GM21381 (cell line): ENCODE measurements around the gene TEX29.

Source experiments
- ATAC-seq: cut with Tn5 transposase; IDR thresholded peaks from one replicate; pipeline ENCODE4 v1.9.1; 2021; ENCODE audit warnings: mild to moderate bottlenecking, moderate library complexity; ENCODE audit not compliant: unreplicated experiment

TEX29 gene

GRCh38 chr13:111390522-111391270, 70.3 kb downstream of the TEX29 start:
- ATAC-seq = no peak

- ATAC-seq = no peak
These were observed 72.0 kb downstream of the TEX29 start for GRCh38 chr13:111392486-111392885.

GRCh38 chr13:111393221-111393790, 72.9 kb downstream of the TEX29 start:
- no peak for ATAC-seq
